Transverse colon (tissue), 4 donors: ENCODE measurements around the gene PRKCE. TPM values are rescaled to one million over a fixed set of nuclear protein-coding genes. Genes with fewer than 3 reads are reported as not detected.
A peak's percentile ranks its signal among the peaks of the same experiment; 100 is the strongest.

Experiments used
- DNase-seq: peaks from one replicate; pipeline ENCODE4 v3.0.0-alpha.2; 2019
- H3K27ac ChIP-seq, 4 donors: fragments of 200-600 bp; sonication (generic); 2 replicates each; pipeline ENCODE4 v1.5.1; 2016 to 2018; ENCODE audit warnings: inconsistent platforms in 4 of 4
- H3K27me3 ChIP-seq: fragments of 200-600 bp; sonication (generic); 2 replicates; pipeline ENCODE4 v1.5.1; 2017; ENCODE audit warnings: inconsistent platforms
- H3K36me3 ChIP-seq, 4 donors: fragments of 200-600 bp; sonication (generic); 2 replicates each; pipeline ENCODE4 v1.5.1; 2017 to 2019; ENCODE audit warnings: inconsistent platforms in 4 of 4
- H3K4me1 ChIP-seq, 4 donors: fragments of 200-600 bp; sonication (generic); 2 replicates each; pipeline ENCODE4 v1.5.1; 2017 to 2020; ENCODE audit warnings: inconsistent platforms in 4 of 4
- H3K4me3 ChIP-seq, 4 donors: fragments of 200-600 bp; sonication (generic); 1 replicate in 1 of 4; 2 replicates in 3 of 4; pipeline versions ENCODE4 v1.5.1 to v1.6.1; 2017 to 2019; ENCODE audit warnings: inconsistent platforms in 4 of 4
- H3K9me3 ChIP-seq, 2 donors: fragments of 200-600 bp; sonication (generic); 2 replicates each; pipeline ENCODE4 v1.5.1; 2017 to 2019; ENCODE audit warnings: inconsistent platforms in 2 of 2
- EP300 ChIP-seq: sonication (generic); formaldehyde crosslinking; IDR thresholded peaks from one replicate; pipeline ENCODE4 v1.6.1; 2017; ENCODE audit warnings: antibody characterized with exemption, low read depth
- POLR2A ChIP-seq: fragments of 450-650 bp; IDR thresholded peaks from one replicate; pipeline ENCODE4 v1.6.1; 2016; ENCODE audit warnings: antibody characterized with exemption, mild to moderate bottlenecking, moderate library complexity
- POLR2AphosphoS5 ChIP-seq, 3 donors: sonication (generic); formaldehyde crosslinking; IDR thresholded peaks; one replicate each; pipeline ENCODE4 v1.6.1; 2016; ENCODE audit warnings: antibody characterized with exemption in 3 of 3
- WGBS, 2 donors: methylation state at CpG; one replicate each; pipeline ENCODE4 v1.1.5; 2018; ENCODE audit warnings: low coverage in 1 of 2; 5-methylcytosine and 5-hydroxymethylcytosine counted together
- in situ Hi-C, 4 donors: fragments of 200-750 bp; cut with MboI; loops; one replicate each; pipeline versions ENCODE4 v1.15.0 to v1.15.1; 2017; ENCODE audit warnings: low sequenced_read_pairs in 3 of 4, low pct_ligation_motif_present in 1 of 4, low pct_unique_long_range_greater_than_20kb in 1 of 4
- intact Hi-C: fragments of 100-400 bp; cut with DNase I; formaldehyde crosslinking; loops from one replicate; pipeline ENCODE4 v1.15.1; 2023; ENCODE audit warnings: low total_unique reads
- total RNA-seq, 4 donors: library from RNA; depleted of rRNA; stranded (reverse); fragments of >200 nt; gene quantifications; one replicate each; pipeline ENCODE4 v1.1.0, GENCODE V29; 2016
- TF ChIP-seq, protein P1 (sequence below), 5 experiments: fragments of 200-600 bp in 3 of 5; fragments of 450-650 bp in 2 of 5; sonication (generic) in 3 of 5; IDR thresholded peaks; 1 replicate in 2 of 5; 2 replicates in 3 of 5; pipeline ENCODE4 v1.5.1; 2016 to 2017; ENCODE audit warnings: antibody characterized with exemption in 5 of 5, inconsistent platforms in 3 of 5, mild to moderate bottlenecking in 2 of 5, moderate library complexity in 1 of 5

Gene PRKCE
- total RNA-seq, 4 donors from 2014 or later: 8.6 to 20.6 (median 11.3) TPM

DNA sequence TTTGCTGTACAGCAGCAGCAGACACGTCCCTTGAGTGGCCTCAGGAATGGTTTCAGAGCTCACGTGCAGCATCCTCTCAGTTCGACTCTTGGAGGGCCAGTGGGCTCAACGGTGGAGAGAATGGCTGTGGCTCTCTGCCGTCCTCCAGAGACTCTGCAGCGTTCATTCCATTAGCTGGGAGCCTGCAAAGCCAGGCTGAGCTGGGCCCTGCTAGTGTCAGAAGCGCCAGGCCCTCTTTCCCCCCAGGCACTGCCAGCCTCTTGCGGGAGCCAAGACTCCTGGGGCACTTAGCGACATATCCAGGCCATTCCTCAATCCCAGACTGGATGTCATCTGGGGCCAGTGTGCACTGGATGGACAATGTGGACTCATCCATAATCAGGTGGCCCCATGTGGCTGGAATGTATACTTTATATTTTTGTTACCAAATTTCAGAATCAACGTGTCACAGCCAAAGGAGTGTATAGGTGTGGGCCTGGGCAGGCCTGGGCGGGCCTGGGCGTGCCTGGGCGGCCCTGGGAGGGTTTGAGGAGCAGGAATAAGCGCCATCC lies 520.6 kb downstream of the PRKCE start:
- H3K9me3 ChIP-seq: no peaks in the 10 kb centered on the region
- peak overlapping the region in 1 of 4 donors; percentile 55 for H3K27ac ChIP-seq
- no peak overlapping the region for H3K4me3 ChIP-seq
- in situ Hi-C loops (no loop called here), intact Hi-C loops (no loop called here)
- TF ChIP-seq, protein P1, sequence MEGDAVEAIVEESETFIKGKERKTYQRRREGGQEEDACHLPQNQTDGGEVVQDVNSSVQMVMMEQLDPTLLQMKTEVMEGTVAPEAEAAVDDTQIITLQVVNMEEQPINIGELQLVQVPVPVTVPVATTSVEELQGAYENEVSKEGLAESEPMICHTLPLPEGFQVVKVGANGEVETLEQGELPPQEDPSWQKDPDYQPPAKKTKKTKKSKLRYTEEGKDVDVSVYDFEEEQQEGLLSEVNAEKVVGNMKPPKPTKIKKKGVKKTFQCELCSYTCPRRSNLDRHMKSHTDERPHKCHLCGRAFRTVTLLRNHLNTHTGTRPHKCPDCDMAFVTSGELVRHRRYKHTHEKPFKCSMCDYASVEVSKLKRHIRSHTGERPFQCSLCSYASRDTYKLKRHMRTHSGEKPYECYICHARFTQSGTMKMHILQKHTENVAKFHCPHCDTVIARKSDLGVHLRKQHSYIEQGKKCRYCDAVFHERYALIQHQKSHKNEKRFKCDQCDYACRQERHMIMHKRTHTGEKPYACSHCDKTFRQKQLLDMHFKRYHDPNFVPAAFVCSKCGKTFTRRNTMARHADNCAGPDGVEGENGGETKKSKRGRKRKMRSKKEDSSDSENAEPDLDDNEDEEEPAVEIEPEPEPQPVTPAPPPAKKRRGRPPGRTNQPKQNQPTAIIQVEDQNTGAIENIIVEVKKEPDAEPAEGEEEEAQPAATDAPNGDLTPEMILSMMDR (IDR thresholded peaks at IDR 0.05): no peak
- TF ChIP-seq POLR2A (no peak), POLR2AphosphoS5 (IDR thresholded peaks at IDR 0.05) (no peak), EP300 (no peak)
- no peaks in the 10 kb centered on the region for H3K36me3 ChIP-seq
- 80 to 88% methylated on average over 2 to 14 of the region's 14 CpGs for WGBS, 2 donors
- H3K4me1 ChIP-seq: peaks cover 0 to 14% (median 7%) of the 10 kb centered on the region in 4 donors
- DNase-seq: no peak
- no peaks in the 10 kb centered on the region for H3K27me3 ChIP-seq

DNA sequence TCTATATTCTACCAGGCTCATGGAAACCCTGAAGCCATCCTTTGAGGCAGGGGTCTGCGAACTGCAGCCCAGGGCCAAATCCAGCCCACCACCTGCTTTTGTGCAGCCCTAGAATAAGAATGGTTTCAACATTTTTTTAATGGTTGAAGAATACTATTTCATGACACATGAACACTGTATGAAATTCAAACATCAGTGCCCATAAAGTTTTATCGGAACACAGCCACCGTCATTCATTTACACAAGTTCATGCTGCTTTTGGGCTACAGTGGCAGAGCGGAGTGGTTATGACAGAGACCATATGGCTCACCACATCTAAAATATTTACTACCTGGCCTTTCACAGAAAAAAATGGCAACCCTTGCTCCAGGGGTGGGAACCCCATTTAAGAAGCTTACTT lies 521.6 kb downstream of the PRKCE start:
- no peak overlapping the region for H3K4me3 ChIP-seq
- H3K27ac ChIP-seq: no peak overlapping the region
- peaks cover 0 to 14% (median 7%) of the 10 kb centered on the region in 4 donors for H3K4me1 ChIP-seq
- no peaks in the 10 kb centered on the region for H3K36me3 ChIP-seq
- in situ Hi-C loops: no loop called here
- 97 to 100% methylated on average over 3 to 4 of the region's 4 CpGs for WGBS, 2 donors
- no peak for DNase-seq
- intact Hi-C loops: no loop called here
- TF ChIP-seq EP300: no peak
- H3K27me3 ChIP-seq: no peaks in the 10 kb centered on the region
- no peaks in the 10 kb centered on the region for H3K9me3 ChIP-seq

DNA sequence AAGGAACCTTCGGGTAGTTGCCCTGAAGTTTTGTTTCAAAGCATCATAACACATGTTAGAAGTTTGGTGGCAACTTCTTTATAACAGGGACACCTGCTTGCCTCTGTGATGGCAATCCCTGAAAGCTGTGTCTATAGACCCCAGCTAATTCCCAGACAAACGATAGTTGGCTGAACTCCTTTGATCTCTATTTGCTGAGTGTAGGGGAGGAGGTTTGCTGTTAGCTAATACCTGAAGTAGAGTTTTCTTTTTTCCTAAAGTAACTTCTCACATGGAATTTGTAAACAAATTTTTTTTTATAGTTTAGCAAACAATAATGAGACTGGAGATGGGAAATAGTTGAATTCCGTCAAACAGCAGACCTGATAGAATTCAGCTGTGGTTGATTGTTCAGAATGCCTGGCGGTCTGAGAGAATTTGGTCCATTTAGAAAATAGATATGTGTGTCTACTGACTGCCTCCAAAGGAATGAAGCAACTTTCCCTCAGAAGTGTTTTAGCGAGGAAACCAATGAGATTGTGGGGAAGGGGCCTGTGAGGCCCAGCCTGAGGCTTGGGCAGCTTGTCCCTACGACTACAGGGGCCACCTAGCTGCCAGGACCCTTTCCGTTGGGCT lies 522.3 kb downstream of the PRKCE start:
- H3K27ac ChIP-seq: no peak overlapping the region
- H3K4me1 ChIP-seq: peaks cover 0 to 14% (median 10%) of the 10 kb centered on the region in 4 donors
- H3K36me3 ChIP-seq: no peaks in the 10 kb centered on the region
- no peak for DNase-seq
- in situ Hi-C loops (no loop called here), intact Hi-C loops (no loop called here)
- H3K9me3 ChIP-seq: no peaks in the 10 kb centered on the region
- TF ChIP-seq POLR2AphosphoS5 (IDR thresholded peaks at IDR 0.05) (no peak), EP300 (no peak), POLR2A (no peak)
- TF ChIP-seq, protein P1 (IDR thresholded peaks at IDR 0.05): no peak
- 60 to 82% methylated on average over 2 to 7 of the region's 7 CpGs for WGBS, 2 donors
- H3K4me3 ChIP-seq: no peak overlapping the region
- H3K27me3 ChIP-seq: no peaks in the 10 kb centered on the region

DNA sequence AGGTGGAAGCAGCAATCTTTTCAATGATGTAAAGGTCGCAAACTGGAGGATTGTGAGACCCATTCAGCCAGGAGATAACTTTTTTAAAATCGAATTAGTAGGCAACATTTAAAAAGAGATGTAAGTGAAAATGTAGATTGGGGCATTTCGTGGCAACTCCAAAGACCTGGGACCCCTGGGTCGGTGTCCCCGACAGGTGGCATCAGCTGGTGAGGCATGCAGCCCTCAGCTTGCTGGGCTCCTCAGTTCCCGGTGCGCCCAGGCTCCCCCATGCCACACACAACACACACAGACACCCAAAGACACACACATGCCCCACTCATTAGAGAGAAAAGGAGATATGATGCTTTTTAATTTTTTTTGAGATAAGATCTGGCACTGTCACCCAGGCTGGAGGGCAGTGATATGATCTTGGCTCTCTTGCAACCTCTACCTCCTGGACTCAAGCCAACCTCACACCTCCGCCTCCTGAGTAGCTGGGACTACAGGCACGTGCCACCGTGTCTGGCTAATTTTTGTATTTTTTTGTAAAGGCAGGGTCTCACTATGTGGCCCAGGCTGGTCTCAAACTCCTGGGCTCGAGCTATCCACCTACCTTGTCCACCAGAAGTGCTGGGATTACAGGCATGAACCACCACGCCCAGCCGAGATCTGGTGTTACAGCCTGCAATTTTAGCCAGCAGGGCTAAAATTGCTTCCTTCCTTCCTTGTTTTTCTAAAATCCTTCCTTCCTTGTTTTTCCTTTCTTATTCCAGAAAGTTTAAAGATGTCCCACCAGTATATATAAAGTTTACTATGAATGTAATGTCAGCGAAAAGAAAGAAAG lies 523.1 kb downstream of the PRKCE start:
- Histone ChIP-seq H3K36me3 (no peaks in the 10 kb centered on the region), H3K9me3 (no peaks in the 10 kb centered on the region), H3K27ac (no peak overlapping the region), H3K4me1 (peaks cover 0 to 19% (median 18%) of the 10 kb centered on the region in 4 donors), H3K27me3 (no peaks in the 10 kb centered on the region), H3K4me3 (no peak overlapping the region)
- in situ Hi-C loops (no loop called here), intact Hi-C loops (no loop called here)
- DNase-seq: peak; percentile 43
- 64 to 74% methylated on average over 9 to 14 of the region's 14 CpGs for WGBS, 2 donors
- TF ChIP-seq EP300 (no peak), POLR2AphosphoS5 (IDR thresholded peaks at IDR 0.05) (no peak), POLR2A (no peak)
- TF ChIP-seq, protein P1 (IDR thresholded peaks at IDR 0.05): no peak
